Peyer's patch (tissue), 4 donors: ENCODE results near the gene NKD1. TPM values are rescaled to one million over a fixed set of nuclear protein-coding genes. Genes with fewer than 3 reads are reported as not detected.

Source experiments
- DNase-seq, 3 donors: peaks; one replicate each; pipeline ENCODE4 v3.0.0-alpha.2; 2017 to 2019
- H3K27ac ChIP-seq, 4 donors: fragments of 200-600 bp; sonication (generic); one replicate each; pipeline ENCODE4 v1.5.1; 2016 to 2019
- H3K27me3 ChIP-seq, 2 donors: fragments of 200-600 bp; sonication (generic); one replicate each; pipeline ENCODE4 v1.5.1; 2019
- H3K36me3 ChIP-seq, 3 donors: fragments of 200-600 bp; sonication (generic); one replicate each; pipeline ENCODE4 v1.5.1; 2016 to 2019
- H3K4me1 ChIP-seq, 4 donors: fragments of 200-600 bp; sonication (generic); one replicate each; pipeline ENCODE4 v1.5.1; 2016 to 2019
- H3K4me3 ChIP-seq, 4 donors: fragments of 200-600 bp; sonication (generic); 1 replicate in 3 of 4; 2 replicates in 1 of 4; pipeline ENCODE4 v1.5.1; 2016 to 2019; ENCODE audit warnings: mild to moderate bottlenecking in 1 of 4
- H3K9me3 ChIP-seq, 4 donors: fragments of 200-600 bp; sonication (generic); one replicate each; pipeline ENCODE4 v1.5.1; 2016 to 2019; ENCODE audit warnings: mild to moderate bottlenecking in 1 of 4
- POLR2A ChIP-seq, 2 donors: fragments of 450-650 bp; IDR thresholded peaks; one replicate each; pipeline ENCODE4 v1.5.1; 2017; ENCODE audit warnings: antibody characterized with exemption in 2 of 2, mild to moderate bottlenecking in 2 of 2, moderate library complexity in 2 of 2
- total RNA-seq, 4 donors: library from RNA; depleted of rRNA; stranded (reverse); fragments of >200 nt; gene quantifications; one replicate each; pipeline ENCODE4 v1.1.0, GENCODE V29; 2016
- TF ChIP-seq, protein P1 (sequence below), 6 experiments: fragments of 450-650 bp in 4 of 6; fragments of 200-600 bp in 2 of 6; sonication (generic) in 1 of 6; IDR thresholded peaks; one replicate each; pipeline ENCODE4 v1.5.1; 2017 to 2019; ENCODE audit warnings: antibody characterized with exemption in 6 of 6, mild to moderate bottlenecking in 3 of 6, moderate library complexity in 1 of 6

The NKD1 gene
- total RNA-seq, 4 donors from 2014 or later = 1.7 to 4.0 (median 3.4) TPM

GRCh38 chr16:50558913-50559312 lies 10.7 kb downstream of the NKD1 start:
- Histone ChIP-seq H3K9me3 (no peaks in the 10 kb centered on the region), H3K4me1 (no peaks in the 10 kb centered on the region), H3K27me3 (no peaks in the 10 kb centered on the region), H3K36me3 (no peaks in the 10 kb centered on the region), H3K4me3 (no peak overlapping the region), H3K27ac (no peak overlapping the region)
- TF ChIP-seq, protein P1, sequence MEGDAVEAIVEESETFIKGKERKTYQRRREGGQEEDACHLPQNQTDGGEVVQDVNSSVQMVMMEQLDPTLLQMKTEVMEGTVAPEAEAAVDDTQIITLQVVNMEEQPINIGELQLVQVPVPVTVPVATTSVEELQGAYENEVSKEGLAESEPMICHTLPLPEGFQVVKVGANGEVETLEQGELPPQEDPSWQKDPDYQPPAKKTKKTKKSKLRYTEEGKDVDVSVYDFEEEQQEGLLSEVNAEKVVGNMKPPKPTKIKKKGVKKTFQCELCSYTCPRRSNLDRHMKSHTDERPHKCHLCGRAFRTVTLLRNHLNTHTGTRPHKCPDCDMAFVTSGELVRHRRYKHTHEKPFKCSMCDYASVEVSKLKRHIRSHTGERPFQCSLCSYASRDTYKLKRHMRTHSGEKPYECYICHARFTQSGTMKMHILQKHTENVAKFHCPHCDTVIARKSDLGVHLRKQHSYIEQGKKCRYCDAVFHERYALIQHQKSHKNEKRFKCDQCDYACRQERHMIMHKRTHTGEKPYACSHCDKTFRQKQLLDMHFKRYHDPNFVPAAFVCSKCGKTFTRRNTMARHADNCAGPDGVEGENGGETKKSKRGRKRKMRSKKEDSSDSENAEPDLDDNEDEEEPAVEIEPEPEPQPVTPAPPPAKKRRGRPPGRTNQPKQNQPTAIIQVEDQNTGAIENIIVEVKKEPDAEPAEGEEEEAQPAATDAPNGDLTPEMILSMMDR (IDR thresholded peaks at IDR 0.05) = no peak
- TF ChIP-seq POLR2A (IDR thresholded peaks at IDR 0.05) = no peak
- no peak for DNase-seq

- Histone ChIP-seq H3K4me1 (no peaks in the 10 kb centered on the region), H3K36me3 (no peaks in the 10 kb centered on the region), H3K27me3 (no peaks in the 10 kb centered on the region), H3K27ac (no peak overlapping the region), H3K4me3 (no peak overlapping the region), H3K9me3 (no peaks in the 10 kb centered on the region)
- TF ChIP-seq, protein P1 (IDR thresholded peaks at IDR 0.05) = no peak
- no peak for TF ChIP-seq POLR2A (IDR thresholded peaks at IDR 0.05)
- DNase-seq = no peak
Measured at GRCh38 chr16:50559342-50559741, 11.1 kb downstream of the NKD1 start.

DNA sequence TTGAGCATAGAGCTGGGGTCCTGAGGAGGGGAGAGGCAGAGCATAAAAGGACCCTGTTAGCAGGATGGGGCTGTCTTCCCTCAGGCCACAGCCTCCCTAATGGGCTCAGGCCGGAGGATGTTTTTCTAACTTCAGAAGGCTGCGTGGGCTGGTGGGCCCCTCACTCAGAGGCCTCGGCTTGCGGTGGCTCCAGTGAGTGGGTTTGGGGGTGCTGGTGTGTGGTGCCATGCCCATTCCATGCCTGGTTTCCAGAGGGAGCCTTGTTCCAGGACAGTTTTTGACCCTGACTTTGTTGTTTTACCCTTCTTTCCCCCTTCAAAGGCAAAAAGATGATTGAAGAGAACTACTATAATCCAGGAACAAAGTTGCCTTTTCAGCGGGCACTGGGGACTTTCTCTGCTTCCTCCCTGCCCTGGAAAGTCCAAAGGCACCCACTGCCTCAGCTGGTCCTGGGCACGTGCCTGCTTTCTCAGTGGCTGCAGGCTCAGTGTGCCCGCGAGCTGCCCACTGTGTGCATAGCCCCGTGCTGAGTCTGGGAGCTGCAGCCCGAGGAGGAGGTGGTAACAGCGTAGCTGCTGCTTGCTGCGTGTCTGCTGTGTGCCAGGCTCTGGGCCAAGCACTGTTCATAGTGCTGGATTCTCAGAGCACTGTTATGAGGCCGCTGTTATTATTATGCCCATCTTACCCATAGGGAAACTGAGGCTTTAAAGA lies 11.8 kb downstream of the NKD1 start:
- Histone ChIP-seq H3K4me1 (no peaks in the 10 kb centered on the region), H3K36me3 (no peaks in the 10 kb centered on the region)
- DNase-seq = no peak

DNA sequence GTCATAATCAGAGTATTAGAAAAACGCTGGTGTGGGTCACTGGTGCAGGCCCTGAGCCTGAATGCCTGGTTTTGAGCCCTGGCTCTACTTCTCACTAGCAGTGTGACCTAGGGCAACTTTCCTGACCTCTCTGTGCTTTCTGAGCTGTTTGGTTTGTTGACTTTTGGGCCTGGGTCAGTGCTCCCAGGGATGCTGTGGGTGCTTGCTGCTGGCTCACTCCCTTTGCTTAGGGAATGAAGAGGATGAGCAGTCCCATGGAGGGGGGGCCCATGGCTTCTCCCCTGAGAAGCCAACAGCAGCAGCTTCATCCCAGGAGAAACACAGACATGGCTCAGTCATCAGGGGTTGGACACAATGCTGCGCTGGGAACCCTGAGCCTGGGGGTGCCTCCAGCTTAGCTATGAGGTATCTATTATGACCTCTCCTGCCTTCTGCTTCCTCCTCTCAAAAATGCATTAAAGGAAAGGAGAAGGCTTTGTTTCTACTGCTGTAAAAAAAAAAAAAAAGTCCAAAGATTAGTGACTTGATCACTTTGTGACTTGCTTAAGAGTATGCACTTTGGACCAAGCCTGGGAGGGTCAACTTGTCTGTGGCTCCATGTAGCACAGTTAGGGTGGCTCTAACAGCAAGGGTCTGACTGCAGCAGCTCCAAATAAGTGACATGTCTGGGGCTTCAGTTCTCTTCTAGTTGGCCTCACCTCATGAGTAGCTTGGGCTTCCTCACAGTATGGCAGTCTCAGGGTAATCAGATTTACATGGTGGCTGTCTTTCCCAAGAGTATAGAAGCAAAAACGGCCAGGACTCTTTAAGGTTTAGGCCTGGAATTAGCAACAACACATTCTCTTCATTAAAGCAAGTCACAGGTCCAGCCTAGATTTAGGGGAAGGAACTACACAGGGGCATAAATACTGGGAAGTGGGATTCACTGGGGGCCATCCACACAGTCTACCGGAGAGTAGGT lies 13.0 kb downstream of the NKD1 start:
- no peak for DNase-seq
- H3K36me3 ChIP-seq = no peaks in the 10 kb centered on the region
- no peaks in the 10 kb centered on the region for H3K27me3 ChIP-seq
- H3K4me1 ChIP-seq = no peaks in the 10 kb centered on the region
- TF ChIP-seq POLR2A (IDR thresholded peaks at IDR 0.05) = no peak
- TF ChIP-seq, protein P1 (IDR thresholded peaks at IDR 0.05) = no peak
- no peak overlapping the region for H3K4me3 ChIP-seq
- H3K27ac ChIP-seq = no peak overlapping the region
- no peaks in the 10 kb centered on the region for H3K9me3 ChIP-seq

More for the DNA sequence above, 11.8 kb downstream of the NKD1 start:
- TF ChIP-seq, protein P1 (IDR thresholded peaks at IDR 0.05) = no peak
- TF ChIP-seq POLR2A (IDR thresholded peaks at IDR 0.05) = no peak
- Histone ChIP-seq H3K27me3 (no peaks in the 10 kb centered on the region), H3K27ac (no peak overlapping the region), H3K4me3 (no peak overlapping the region), H3K9me3 (no peaks in the 10 kb centered on the region)

GRCh38 chr16:50562657-50563056 lies 14.5 kb downstream of the NKD1 start:
- no peak for DNase-seq
- no peaks in the 10 kb centered on the region for H3K9me3 ChIP-seq
- H3K27me3 ChIP-seq = no peaks in the 10 kb centered on the region
- H3K36me3 ChIP-seq = no peaks in the 10 kb centered on the region
- TF ChIP-seq POLR2A (IDR thresholded peaks at IDR 0.05) = no peak
- TF ChIP-seq, protein P1 (IDR thresholded peaks at IDR 0.05) = no peak
- no peaks in the 10 kb centered on the region for H3K4me1 ChIP-seq
- no peak overlapping the region for H3K27ac ChIP-seq
- H3K4me3 ChIP-seq = no peak overlapping the region
